Fibroblast of the aortic adventitia (primary cell): ENCODE measurements around the gene ALOX15B. TPM values are rescaled to one million over a fixed set of nuclear protein-coding genes. Genes with fewer than 3 reads are reported as not detected.

Experiments
- DNase-seq: peaks from one replicate; pipeline ENCODE4 v3.0.0-alpha.2; 2010; ENCODE audit warnings: low read depth
- H3K4me3 ChIP-seq: 2 replicates; pipeline ENCODE4 v1.5.1; 2011; ENCODE audit warnings: low read depth, mild to moderate bottlenecking, control low read depth, low read length, moderate library complexity
- small RNA-seq: library from RNA; depleted of rRNA; stranded (forward); fragments of <200 nt; gene quantifications from one replicate; pipeline ENCODE3, GENCODE V24; 2012
- total RNA-seq: library from RNA; depleted of rRNA; stranded (reverse); fragments of >200 nt; gene quantifications from 2 replicates; pipeline ENCODE4 v1.2.3, GENCODE V29; 2012; ENCODE audit warnings: low replicate concordance
- TF ChIP-seq, protein P1 (sequence below): IDR thresholded peaks from 2 replicates; pipeline ENCODE4 v1.5.1; 2011; ENCODE audit warnings: mild to moderate bottlenecking, low read length, control low read depth, inconsistent platforms; ENCODE audit not compliant: insufficient read depth

Gene ALOX15B
- total RNA-seq, 1 donor = not detected

DNA sequence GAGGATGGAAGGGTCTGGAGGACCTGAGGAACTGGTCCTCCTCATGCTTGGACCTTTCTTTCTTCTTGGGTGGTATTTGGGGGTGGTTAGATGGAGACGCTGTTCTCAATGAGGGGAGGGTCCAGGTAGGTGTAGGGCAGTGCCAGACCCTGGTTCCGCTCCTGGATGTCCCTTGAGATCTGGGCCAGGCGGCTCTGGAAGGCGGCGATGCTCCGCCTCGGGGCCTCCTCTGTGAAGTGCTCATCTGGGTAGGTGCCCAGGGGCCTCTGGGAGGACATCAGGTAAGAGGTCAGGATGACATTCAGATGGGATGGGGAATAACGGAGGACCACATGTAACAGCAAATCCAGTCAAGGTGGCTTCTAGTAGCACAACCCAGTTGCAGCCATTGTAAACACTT, 57.7 kb downstream of the ALOX15B start:
- H3K4me3 ChIP-seq = no peak overlapping the region
- TF ChIP-seq, protein P1, sequence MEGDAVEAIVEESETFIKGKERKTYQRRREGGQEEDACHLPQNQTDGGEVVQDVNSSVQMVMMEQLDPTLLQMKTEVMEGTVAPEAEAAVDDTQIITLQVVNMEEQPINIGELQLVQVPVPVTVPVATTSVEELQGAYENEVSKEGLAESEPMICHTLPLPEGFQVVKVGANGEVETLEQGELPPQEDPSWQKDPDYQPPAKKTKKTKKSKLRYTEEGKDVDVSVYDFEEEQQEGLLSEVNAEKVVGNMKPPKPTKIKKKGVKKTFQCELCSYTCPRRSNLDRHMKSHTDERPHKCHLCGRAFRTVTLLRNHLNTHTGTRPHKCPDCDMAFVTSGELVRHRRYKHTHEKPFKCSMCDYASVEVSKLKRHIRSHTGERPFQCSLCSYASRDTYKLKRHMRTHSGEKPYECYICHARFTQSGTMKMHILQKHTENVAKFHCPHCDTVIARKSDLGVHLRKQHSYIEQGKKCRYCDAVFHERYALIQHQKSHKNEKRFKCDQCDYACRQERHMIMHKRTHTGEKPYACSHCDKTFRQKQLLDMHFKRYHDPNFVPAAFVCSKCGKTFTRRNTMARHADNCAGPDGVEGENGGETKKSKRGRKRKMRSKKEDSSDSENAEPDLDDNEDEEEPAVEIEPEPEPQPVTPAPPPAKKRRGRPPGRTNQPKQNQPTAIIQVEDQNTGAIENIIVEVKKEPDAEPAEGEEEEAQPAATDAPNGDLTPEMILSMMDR = no peak
- no peak for DNase-seq

Small RNA genes lying within 50 kb of the gene (small RNA-seq; reads per million reads assigned to genes)
- not detected for gene MIR4314

Other genes with a start within 250 kb of the ALOX15B start
- 5.7 and 32.1 TPM in 2 replicates for gene KDM6B, start 204.8 kb upstream of the ALOX15B start, total RNA-seq
- gene TMEM88, start 184.0 kb upstream of the ALOX15B start, total RNA-seq = 0.18 TPM in 1 of 2 replicates, not detected in the other
- gene NAA38, start 181.5 kb upstream of the ALOX15B start, total RNA-seq = 39.1 and 41.1 TPM in 2 replicates
- 6.8 and 11.2 TPM in 2 replicates for gene CYB5D1, start 181.1 kb upstream of the ALOX15B start, total RNA-seq
- 81.5 and 143 TPM in 2 replicates for gene CHD3, start 150.3 kb upstream of the ALOX15B start, total RNA-seq
- 2.8 and 27.4 TPM in 2 replicates for gene RNF227, start 122.8 kb upstream of the ALOX15B start, total RNA-seq
- gene KCNAB3, start 109.2 kb upstream of the ALOX15B start, total RNA-seq = 1.3 TPM in 1 of 2 replicates, not detected in the other
- 15.3 and 48.8 TPM in 2 replicates for gene TRAPPC1, start 107.1 kb upstream of the ALOX15B start, total RNA-seq
- gene CNTROB, start 106.9 kb upstream of the ALOX15B start, total RNA-seq = 31.4 and 34.9 TPM in 2 replicates
- not detected in 2 replicates for gene GUCY2D, start 36.4 kb upstream of the ALOX15B start, total RNA-seq
- gene ALOX12B, start 48.7 kb downstream of the ALOX15B start, total RNA-seq = not detected in 2 replicates
- gene ALOXE3, start 79.5 kb downstream of the ALOX15B start, total RNA-seq = 0.09 TPM in 1 of 2 replicates, not detected in the other
- 0.09 TPM in 1 of 2 replicates, not detected in the other for gene HES7, start 85.0 kb downstream of the ALOX15B start, total RNA-seq
- gene PER1, start 113.3 kb downstream of the ALOX15B start, total RNA-seq = 1.6 and 12.7 TPM in 2 replicates
- 5.2 and 6.0 TPM in 2 replicates for gene VAMP2, start 123.9 kb downstream of the ALOX15B start, total RNA-seq
- gene TMEM107, start 137.3 kb downstream of the ALOX15B start, total RNA-seq = 17.3 and 32.7 TPM in 2 replicates
- 3.8 and 7.7 TPM in 2 replicates for gene BORCS6, start 151.1 kb downstream of the ALOX15B start, total RNA-seq
- gene AURKB, start 171.5 kb downstream of the ALOX15B start, total RNA-seq = 5.7 and 31.8 TPM in 2 replicates
- 4.2 and 12.8 TPM in 2 replicates for gene CTC1, start 209.0 kb downstream of the ALOX15B start, total RNA-seq
- 22.1 and 37.0 TPM in 2 replicates for gene PFAS, start 210.2 kb downstream of the ALOX15B start, total RNA-seq
- 11.0 and 11.4 TPM in 2 replicates for gene RANGRF, start 249.6 kb downstream of the ALOX15B start, total RNA-seq